ENCODE results near the gene CXCR5. TPM values are rescaled to one million over a fixed set of nuclear protein-coding genes. Genes with fewer than 3 reads are reported as not detected.

Gene CXCR5
- total RNA-seq, 2 experiments from 2014 or later: 0.60 to 0.92 TPM

GRCh38 chr11:118889797-118890196 is 6.1 kb downstream of the CXCR5 start:
- Mint-ChIP-seq H3K27me3 (no peaks in the 10 kb centered on the region), H3K36me3 (ENCODE audit: low read depth) (no peaks in the 10 kb centered on the region), H3K27ac (no peak overlapping the region), H3K4me3 (no peak overlapping the region), H3K9me3 (no peaks in the 10 kb centered on the region), H3K4me1 (ENCODE audit: low read depth) (peaks cover 63% of the 10 kb centered on the region)
- ChIA-PET CTCF (interaction anchor here (0.8 to 1.6 kb wide), 4 partner anchors 19 to 200 kb away, joined by 3 to 5 read pairs (median 3); no protein-coding TSS in a partner anchor), POLR2A (interaction anchor here (0.8 kb wide), 1 partner anchor 12 kb away, joined by 3 read pairs; no protein-coding TSS in a partner anchor)
- ATAC-seq (no peak), DNase-seq (no peak)
- intact Hi-C loops (cut with micrococcal nuclease): no loop called here
- no peak for TF ChIP-seq CTCF (IDR thresholded peaks at IDR 0.05)

- Mint-ChIP-seq H3K9me3 (no peaks in the 10 kb centered on the region), H3K27me3 (no peaks in the 10 kb centered on the region), H3K36me3 (ENCODE audit: low read depth) (peaks cover 2% of the 10 kb centered on the region), H3K4me3 (peak overlapping the region; percentile 53), H3K27ac (peak overlapping the region; percentile 82), H3K4me1 (ENCODE audit: low read depth) (peaks cover 84% of the 10 kb centered on the region)
- ChIA-PET CTCF (interaction anchor here (1.0 to 2.9 kb wide), 4 partner anchors 14 to 203 kb away, joined by 3 to 17 read pairs (median 4); no protein-coding TSS in a partner anchor), POLR2A (interaction anchor here (0.9 to 1.7 kb wide), 3 partner anchors 9 to 23 kb away, joined by 3 to 5 read pairs (median 4); partner anchors contain the start of gene CXCR5)
- DNase-seq (peak; percentile 55), ATAC-seq (peak; percentile 32)
- TF ChIP-seq CTCF (IDR thresholded peaks at IDR 0.05): no peak
- intact Hi-C loops (cut with micrococcal nuclease): no loop called here
Observed at GRCh38 chr11:118892514-118892913, 8.8 kb downstream of the CXCR5 start.

- no peaks in the 10 kb centered on the region for H3K9me3 Mint-ChIP-seq
- peak overlapping the region; percentile 53 for H3K4me3 Mint-ChIP-seq
- ChIA-PET POLR2A (interaction anchor here (0.9 to 3.3 kb wide), 4 partner anchors 8 to 23 kb away, joined by 3 to 24 read pairs (median 4); partner anchors contain the start of gene CXCR5), CTCF (interaction anchor here (0.8 to 2.9 kb wide), 5 partner anchors 15 to 203 kb away, joined by 3 to 17 read pairs (median 4); partner anchors contain the start of gene DDX6)
- DNase-seq (no peak), ATAC-seq (peak; percentile 9)
- H3K36me3 Mint-ChIP-seq (ENCODE audit: low read depth): peaks cover 3% of the 10 kb centered on the region
- H3K27ac Mint-ChIP-seq: peak overlapping the region; percentile 82
- peaks cover 84% of the 10 kb centered on the region for H3K4me1 Mint-ChIP-seq (ENCODE audit: low read depth)
- intact Hi-C loops (cut with micrococcal nuclease): no loop called here
- TF ChIP-seq CTCF (IDR thresholded peaks at IDR 0.05): no peak
- no peaks in the 10 kb centered on the region for H3K27me3 Mint-ChIP-seq
Observed at GRCh38 chr11:118892964-118893363, 9.3 kb downstream of the CXCR5 start.

- Mint-ChIP-seq H3K4me1 (ENCODE audit: low read depth) (peaks cover 82% of the 10 kb centered on the region), H3K36me3 (ENCODE audit: low read depth) (peaks cover 3% of the 10 kb centered on the region), H3K9me3 (no peaks in the 10 kb centered on the region), H3K27ac (peak overlapping the region; percentile 82), H3K4me3 (no peak overlapping the region), H3K27me3 (no peaks in the 10 kb centered on the region)
- ChIA-PET CTCF (interaction anchor here (0.8 to 2.9 kb wide), 5 partner anchors 15 to 204 kb away, joined by 4 to 17 read pairs (median 4); partner anchors contain the start of gene DDX6), POLR2A (interaction anchor here (1.1 to 3.3 kb wide), 5 partner anchors 9 to 24 kb away, joined by 3 to 24 read pairs (median 7); partner anchors contain the start of gene CXCR5)
- intact Hi-C loops (cut with micrococcal nuclease): no loop called here
- DNase-seq (no peak), ATAC-seq (no peak)
- no peak for TF ChIP-seq CTCF (IDR thresholded peaks at IDR 0.05)
Observed at GRCh38 chr11:118893662-118894061, 10.0 kb downstream of the CXCR5 start.

- intact Hi-C loops (cut with micrococcal nuclease): no loop called here
- TF ChIP-seq CTCF (IDR thresholded peaks at IDR 0.05): no peak
- DNase-seq (no peak), ATAC-seq (no peak)
- H3K36me3 Mint-ChIP-seq (ENCODE audit: low read depth): peaks cover 3% of the 10 kb centered on the region
- no peaks in the 10 kb centered on the region for H3K27me3 Mint-ChIP-seq
- H3K4me1 Mint-ChIP-seq (ENCODE audit: low read depth): peaks cover 81% of the 10 kb centered on the region
- H3K4me3 Mint-ChIP-seq: no peak overlapping the region
- POLR2A ChIA-PET: interaction anchor here (0.6 to 3.3 kb wide), 10 partner anchors 10 to 109 kb away, joined by 3 to 54 read pairs (median 9); partner anchors contain the start of genes BCL9L, CXCR5 and DDX6
- H3K27ac Mint-ChIP-seq: peak overlapping the region; percentile 95
- CTCF ChIA-PET: interaction anchor here (0.8 to 3.1 kb wide), 12 partner anchors 11 to 235 kb away, joined by 3 to 18 read pairs (median 9); partner anchors contain the start of genes CXCR5 and DDX6
- H3K9me3 Mint-ChIP-seq: no peaks in the 10 kb centered on the region
Observed at GRCh38 chr11:118894192-118894591, 10.5 kb downstream of the CXCR5 start.
